HAP-1 (cell line): ENCODE measurements around the gene SELPLG.
"Not testable (repeated sequence)": the region's sequence is repeated elsewhere in the genome, so short reads cannot be mapped to it uniquely, and the experiment has no call there.

ENCODE experiments used
- DNase-seq, 2 experiments: peaks; one replicate each; pipeline ENCODE4 v3.0.0-alpha.2; 2016 to 2020; ENCODE audit warnings: low spot score in 2 of 2
- H3K27me3 ChIP-seq: fragments of 250-450 bp; sonication (Bioruptor Pico); 2 replicates; pipeline ENCODE4 v1.5.1; 2020; ENCODE audit warnings: low read depth, mild to moderate bottlenecking, moderate library complexity
- H3K36me3 ChIP-seq: fragments of 250-450 bp; sonication (Bioruptor Pico); replicated peaks from 2 replicates; pipeline ENCODE4 v1.5.1; 2020; ENCODE audit warnings: mild to moderate bottlenecking
- H3K4me1 ChIP-seq: fragments of 250-450 bp; sonication (Bioruptor Pico); 2 replicates; pipeline ENCODE4 v1.5.1; 2020; ENCODE audit warnings: mild to moderate bottlenecking
- H3K4me3 ChIP-seq: fragments of 250-450 bp; sonication (Bioruptor Pico); 2 replicates; pipeline ENCODE4 v1.5.1; 2020; ENCODE audit warnings: mild to moderate bottlenecking, moderate library complexity
- H3K9me3 ChIP-seq: fragments of 250-450 bp; sonication (Bioruptor Pico); 2 replicates; pipeline ENCODE4 v1.5.1; 2020; ENCODE audit warnings: mild to moderate bottlenecking, moderate library complexity
- in situ Hi-C: fragments of 300-500 bp; cut with MboI; formaldehyde crosslinking; loops from 3 replicates; pipeline ENCODE4 v1.14.3; 2020; ENCODE audit warnings: low sequenced_read_pairs, inconsistent platforms, mixed read lengths

Gene SELPLG

DNA sequence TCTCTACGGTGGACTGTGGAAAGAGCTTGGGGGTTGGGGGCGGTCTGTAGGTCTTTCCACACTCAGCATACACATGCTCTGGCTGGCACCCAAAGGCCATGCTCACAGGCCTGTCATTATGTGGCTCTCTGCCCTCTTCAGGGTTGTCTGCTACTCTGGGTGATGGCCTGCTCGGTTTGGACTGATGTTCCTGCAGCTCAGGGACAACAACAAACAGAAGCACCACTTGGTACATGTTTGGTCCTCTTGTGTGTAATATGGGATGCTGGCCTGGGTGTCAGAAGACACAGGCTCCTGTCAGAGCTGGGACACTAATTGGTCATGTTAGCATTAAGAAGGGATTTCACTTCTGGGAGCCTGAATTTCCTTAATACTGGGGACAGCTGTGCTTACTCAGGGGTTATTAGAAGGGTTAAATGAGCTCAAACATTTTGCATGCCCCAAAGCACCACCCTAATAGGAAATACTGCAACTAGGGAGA lies 32.7 kb upstream of the SELPLG start:
- 0 out of 2 replicates have a peak, but pooled peaks cover 5% of the 10 kb centered on the region for H3K36me3 ChIP-seq
- H3K27me3 ChIP-seq = no peaks in the 10 kb centered on the region
- H3K4me3 ChIP-seq = no peak overlapping the region
- no peaks in the 10 kb centered on the region; the same call in 1 of the 2 replicates for H3K4me1 ChIP-seq
- H3K9me3 ChIP-seq = no peaks in the 10 kb centered on the region
- DNase-seq = no peak
- in situ Hi-C loops = no loop called here

DNA sequence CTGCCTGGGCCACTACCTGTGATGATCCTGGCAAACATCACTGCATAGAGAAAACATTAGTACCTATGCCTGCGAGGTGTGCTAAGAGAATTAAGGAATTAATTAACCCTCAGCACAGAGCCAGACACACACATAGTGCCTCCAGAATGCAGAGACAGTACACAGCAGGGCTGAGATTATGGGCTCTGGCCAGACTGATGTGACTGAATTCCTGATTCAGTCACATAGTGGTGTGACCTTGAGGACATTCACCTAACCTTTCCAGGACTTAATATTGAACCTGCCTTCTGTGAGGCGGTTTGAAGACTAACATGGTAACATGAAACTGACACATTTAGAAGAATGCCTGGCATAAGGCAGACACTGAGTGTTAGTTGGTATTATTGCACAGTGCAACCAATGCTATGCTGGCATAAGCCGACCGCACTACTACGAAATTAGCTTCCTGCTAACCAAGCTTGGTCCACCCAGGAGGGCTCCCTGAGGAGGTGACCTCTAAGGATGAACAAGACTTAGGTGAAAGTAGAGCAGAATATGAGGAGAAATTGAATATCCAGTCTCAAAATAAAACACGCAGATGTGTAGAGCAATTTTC lies 32.0 kb upstream of the SELPLG start:
- no peaks in the 10 kb centered on the region; the same call in 1 of the 2 replicates for H3K4me1 ChIP-seq
- H3K36me3 ChIP-seq = 0 out of 2 replicates have a peak, but pooled peaks cover 5% of the 10 kb centered on the region
- in situ Hi-C loops = no loop called here
- DNase-seq = no peak
- H3K4me3 ChIP-seq = no peak overlapping the region
- no peaks in the 10 kb centered on the region for H3K9me3 ChIP-seq
- H3K27me3 ChIP-seq = no peaks in the 10 kb centered on the region

DNA sequence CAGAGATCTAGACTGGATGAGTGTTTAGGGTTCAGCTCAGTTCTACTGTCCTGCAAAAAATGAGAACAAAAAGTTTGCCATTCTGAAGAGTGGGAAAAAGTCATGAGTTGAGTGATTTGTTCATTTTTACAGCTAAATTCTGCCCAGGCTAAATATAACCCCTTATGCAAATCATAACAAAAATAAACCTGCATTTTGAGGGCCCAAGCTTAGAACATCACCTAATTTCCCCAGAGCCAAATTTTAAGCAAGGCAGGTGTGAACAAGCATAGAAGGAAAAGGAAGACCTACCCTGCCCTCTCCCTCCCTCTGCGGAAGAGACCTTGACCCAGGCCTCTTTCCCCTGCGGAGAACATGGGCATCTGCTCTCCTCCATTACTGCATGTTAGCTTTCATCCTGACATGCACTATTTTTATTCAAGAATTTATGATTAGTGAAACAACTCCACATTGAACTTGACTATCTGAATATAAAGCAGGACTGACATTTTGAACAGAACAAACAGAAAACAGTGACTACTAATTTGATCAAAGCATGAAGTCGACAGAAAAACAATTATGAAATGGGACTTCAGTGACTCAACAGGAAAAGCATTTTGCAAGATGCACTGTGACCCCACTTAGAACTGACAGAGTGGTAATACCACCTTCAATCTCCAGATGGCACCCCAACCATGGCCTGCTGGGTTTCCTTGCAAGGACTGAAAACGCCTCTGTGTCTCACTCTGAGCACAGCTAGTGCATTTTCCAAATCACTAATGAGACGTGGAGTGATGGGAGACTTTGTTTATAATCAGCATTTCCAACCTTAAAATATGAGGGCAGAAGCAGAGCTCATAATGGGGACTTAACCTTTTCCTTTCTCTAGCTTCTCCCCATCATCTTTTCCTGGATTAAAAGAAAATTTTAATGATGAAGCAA lies 30.9 kb upstream of the SELPLG start:
- peak; percentile 73 to 85 for DNase-seq
- H3K27me3 ChIP-seq = no peaks in the 10 kb centered on the region
- H3K36me3 ChIP-seq = peaks cover 7% of the 10 kb centered on the region; the same call in 1 of the 2 replicates
- H3K4me3 ChIP-seq = no peak overlapping the region
- H3K4me1 ChIP-seq = no peaks in the 10 kb centered on the region; the same call in 1 of the 2 replicates
- in situ Hi-C loops = loop anchor here (5.0 kb wide), 1 partner anchor 143 kb away; no protein-coding TSS in a partner anchor
- no peaks in the 10 kb centered on the region for H3K9me3 ChIP-seq

DNA sequence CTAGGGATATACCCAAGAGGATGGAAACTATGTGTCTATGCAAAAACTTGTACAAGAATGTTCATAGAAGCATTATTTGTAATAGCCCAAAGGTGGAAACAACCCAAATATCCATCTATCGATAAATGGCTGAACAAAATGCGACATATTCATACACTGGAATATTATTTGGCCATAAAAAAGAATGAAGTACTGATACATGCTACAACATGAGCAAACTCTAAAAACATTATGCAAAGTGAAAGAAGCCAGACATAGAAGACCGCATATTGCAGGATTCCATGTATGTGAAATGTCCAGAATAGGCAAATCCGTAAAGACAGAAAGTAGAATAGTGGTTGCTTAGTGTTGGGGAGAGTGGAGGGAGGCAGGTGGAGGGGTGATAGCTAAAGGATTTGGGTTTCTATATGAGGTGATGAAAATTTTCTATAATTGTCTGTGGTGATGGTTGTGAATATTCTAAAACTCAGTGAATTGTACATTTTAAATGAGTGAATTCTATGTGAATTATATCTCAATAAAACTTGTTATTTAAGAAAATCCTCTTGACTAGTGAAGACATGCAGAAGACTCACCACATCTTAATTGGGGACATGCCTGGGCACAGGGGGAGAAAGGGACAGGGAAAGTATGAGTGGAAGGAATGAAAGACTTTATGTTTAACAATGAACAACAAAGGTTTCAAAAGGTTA lies 29.8 kb upstream of the SELPLG start:
- H3K9me3 ChIP-seq = no peaks in the 10 kb centered on the region
- peaks cover 12% of the 10 kb centered on the region for H3K36me3 ChIP-seq
- DNase-seq = no peak
- H3K27me3 ChIP-seq = no peaks in the 10 kb centered on the region
- no peak overlapping the region for H3K4me3 ChIP-seq
- H3K4me1 ChIP-seq = no peaks in the 10 kb centered on the region
- in situ Hi-C loops = loop anchor here (5.0 kb wide), 1 partner anchor 144 kb away; no protein-coding TSS in a partner anchor

DNA sequence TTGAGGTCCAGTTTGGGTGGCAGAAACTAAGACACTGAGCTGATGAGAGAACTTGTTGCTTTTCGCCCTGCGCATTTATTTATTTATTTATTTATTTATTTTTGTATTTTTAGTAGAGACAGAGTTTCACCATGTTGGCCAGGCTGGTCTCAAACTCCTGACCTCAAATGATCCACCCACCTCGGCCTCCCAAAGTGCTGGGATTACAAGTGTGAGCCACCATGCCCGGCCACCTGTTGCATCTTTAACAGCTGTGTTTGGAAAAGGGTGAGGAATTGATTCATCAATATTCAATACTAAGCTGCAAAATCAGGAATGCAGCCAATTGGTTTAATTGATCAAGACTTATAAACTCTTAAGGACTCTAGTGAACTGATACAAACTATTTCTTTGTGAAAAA lies 24.4 kb upstream of the SELPLG start:
- H3K27me3 ChIP-seq, H3K9me3 ChIP-seq, H3K4me3 ChIP-seq, H3K4me1 ChIP-seq, in situ Hi-C loops, DNase-seq: not testable (repeated sequence)
- peaks cover 30% of the 10 kb centered on the region for H3K36me3 ChIP-seq

DNA sequence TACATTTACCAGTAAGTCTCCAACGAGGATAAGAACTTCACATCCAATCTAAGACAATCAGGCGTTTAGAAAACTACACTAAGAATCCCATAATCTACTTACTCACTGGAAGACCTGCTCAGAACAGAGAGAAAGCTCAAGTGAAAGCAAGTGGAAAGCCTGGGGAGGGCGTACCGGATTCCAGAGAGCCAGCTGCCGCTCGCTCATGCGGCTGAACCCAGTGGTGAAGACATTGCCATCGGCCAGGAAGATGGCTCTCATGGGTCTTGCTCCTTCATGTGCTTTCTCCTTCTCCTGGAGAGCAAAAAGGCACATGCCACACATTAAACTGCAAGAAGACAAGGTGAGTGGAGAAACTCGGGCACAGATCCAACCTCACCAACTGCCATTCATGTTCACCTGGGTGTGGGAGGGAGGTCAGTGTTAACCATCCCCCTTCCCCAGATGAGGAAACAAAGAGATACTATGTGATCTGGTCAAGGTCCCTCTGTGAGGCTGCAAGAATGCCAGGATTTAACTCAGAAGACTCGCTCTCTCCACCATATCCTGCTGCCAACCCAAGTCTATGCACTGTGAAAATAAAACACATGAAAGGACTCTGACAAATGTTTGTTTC lies 23.5 kb upstream of the SELPLG start:
- in situ Hi-C loops = no loop called here
- H3K27me3 ChIP-seq = no peaks in the 10 kb centered on the region
- peaks cover 30% of the 10 kb centered on the region for H3K36me3 ChIP-seq
- no peak for DNase-seq
- H3K4me3 ChIP-seq = no peak overlapping the region
- H3K9me3 ChIP-seq = no peaks in the 10 kb centered on the region
- H3K4me1 ChIP-seq = no peaks in the 10 kb centered on the region

DNA sequence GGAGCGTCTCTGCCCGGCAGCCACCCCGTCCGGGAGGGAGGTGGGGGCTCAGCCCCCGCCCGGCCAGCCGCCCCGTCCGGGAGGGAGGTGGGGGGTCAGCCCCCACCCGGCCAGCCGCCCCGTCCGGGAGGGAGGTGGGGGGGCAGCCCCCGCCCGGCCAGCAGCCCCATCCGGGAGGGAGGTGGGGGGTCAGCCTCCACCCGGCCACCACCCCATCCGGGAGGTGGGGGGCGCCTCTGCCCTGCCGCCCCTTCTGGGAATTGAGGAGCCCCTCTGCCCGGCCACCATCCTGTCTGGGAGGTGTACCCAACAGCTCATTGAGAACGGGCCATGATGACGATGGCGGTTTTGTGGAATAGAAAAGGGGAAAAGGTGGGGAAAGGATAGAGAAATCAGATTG lies 22.6 kb upstream of the SELPLG start:
- H3K27me3 ChIP-seq, H3K4me1 ChIP-seq, H3K9me3 ChIP-seq, H3K4me3 ChIP-seq, in situ Hi-C loops, DNase-seq: not testable (repeated sequence)
- peaks cover 37% of the 10 kb centered on the region for H3K36me3 ChIP-seq

DNA sequence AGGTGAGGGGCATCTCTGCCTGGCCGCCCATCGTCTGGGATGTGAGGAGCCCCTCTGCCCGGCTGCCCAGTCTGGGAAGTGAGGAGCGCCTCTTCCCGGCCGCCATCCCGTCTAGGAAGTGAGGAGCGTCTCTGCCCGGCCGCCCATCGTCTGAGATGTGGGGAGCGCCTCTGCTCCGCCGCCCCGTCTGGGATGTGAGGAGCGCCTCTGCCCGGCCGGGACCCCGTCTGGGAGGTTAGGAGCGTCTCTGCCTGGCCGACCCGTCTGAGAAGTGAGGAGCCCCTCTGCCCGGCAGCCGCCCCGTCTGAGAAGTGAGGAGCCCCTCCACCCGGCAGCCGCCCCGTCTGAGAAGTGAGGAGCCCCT lies 22.1 kb upstream of the SELPLG start:
- H3K36me3 ChIP-seq = peaks cover 40% of the 10 kb centered on the region
- H3K4me3 ChIP-seq, in situ Hi-C loops, DNase-seq, H3K4me1 ChIP-seq, H3K27me3 ChIP-seq, H3K9me3 ChIP-seq: not testable (repeated sequence)

DNA sequence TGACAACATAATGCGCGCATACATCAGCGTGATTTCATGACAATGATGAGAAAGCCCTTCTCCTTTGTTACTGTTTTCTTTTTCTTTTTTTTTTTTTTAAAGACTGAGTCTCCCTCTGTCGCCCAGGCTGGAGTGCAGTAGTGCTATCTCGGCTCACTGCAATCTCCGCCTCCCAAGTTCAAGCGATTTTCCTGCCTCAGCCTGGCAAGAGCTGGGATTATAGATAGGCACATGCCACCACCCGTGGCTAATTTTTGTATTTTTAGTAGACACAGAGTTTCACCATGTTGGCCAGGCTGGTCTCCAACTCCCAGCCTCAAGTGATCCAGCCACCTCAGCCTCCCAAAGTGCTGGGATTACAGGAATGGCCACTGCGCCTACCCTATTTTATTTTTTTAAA lies 20.9 kb upstream of the SELPLG start:
- H3K27me3 ChIP-seq, H3K9me3 ChIP-seq, H3K4me1 ChIP-seq, DNase-seq, in situ Hi-C loops, H3K4me3 ChIP-seq: not testable (repeated sequence)
- peaks cover 38% of the 10 kb centered on the region for H3K36me3 ChIP-seq

DNA sequence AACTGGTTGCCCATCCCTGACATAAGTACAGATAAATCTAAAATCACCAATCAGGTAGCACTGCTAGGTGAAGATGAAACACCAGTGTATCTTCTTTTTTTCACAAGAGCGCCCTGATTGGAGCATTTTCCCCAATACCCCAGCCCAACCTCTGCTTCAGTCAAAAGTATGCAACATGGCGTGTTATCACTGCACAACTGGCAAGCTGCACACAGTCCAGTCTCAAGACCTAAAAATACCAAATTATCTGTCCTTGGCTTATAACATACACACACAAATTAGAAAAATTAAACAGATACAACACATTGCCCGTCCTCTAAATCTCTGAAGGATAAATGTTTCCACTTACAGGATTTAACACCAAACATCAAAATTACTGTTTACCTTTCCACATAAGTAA lies 20.2 kb upstream of the SELPLG start:
- Histone ChIP-seq H3K9me3 (no peaks in the 10 kb centered on the region), H3K4me3 (no peak overlapping the region), H3K27me3 (no peaks in the 10 kb centered on the region), H3K4me1 (no peaks in the 10 kb centered on the region), H3K36me3 (peaks cover 38% of the 10 kb centered on the region)
- DNase-seq = no peak
- in situ Hi-C loops = no loop called here

DNA sequence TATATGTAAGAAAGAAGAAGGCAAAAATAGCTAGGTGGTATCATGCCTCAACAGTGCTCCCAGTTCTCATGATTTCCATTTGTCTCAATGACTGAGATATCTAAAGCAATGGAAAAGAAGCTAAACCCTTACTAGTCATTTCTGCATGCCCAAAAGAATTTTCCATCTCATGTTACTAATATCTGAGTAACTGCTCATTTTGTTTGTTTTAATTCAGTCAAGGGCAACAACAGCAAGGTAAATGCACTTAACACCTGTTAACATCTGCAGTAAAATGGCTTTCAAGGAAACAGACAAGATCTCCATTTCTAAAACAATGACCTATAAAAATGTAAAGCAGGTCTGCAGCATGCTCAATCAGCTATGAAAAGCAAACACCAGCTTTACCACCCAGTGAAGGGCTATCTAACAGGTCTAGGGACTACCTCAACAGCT lies 19.4 kb upstream of the SELPLG start:
- Histone ChIP-seq H3K27me3 (no peaks in the 10 kb centered on the region), H3K36me3 (peaks cover 38% of the 10 kb centered on the region), H3K4me1 (no peaks in the 10 kb centered on the region), H3K4me3 (no peak overlapping the region), H3K9me3 (no peaks in the 10 kb centered on the region)
- DNase-seq = no peak
- in situ Hi-C loops = no loop called here

DNA sequence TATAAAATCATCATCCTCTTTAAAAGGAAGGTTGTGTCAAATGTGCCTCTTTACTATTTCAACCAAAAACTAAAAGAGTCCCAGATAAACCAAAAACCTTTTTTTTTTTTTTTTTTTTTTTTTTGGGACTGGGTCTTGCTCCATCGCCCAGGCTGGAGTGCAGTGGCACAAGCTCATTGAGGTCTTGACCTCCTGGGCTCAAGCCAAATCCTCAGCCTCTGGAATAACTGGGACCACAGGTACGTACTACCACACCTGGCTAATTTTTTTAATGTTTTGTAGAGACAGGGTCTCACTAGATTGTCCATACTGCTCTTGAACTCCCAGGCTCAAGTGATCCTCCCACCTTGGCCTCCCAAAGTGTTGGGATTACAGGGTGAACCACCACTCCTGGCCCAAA lies 16.4 kb upstream of the SELPLG start:
- Histone ChIP-seq H3K9me3 (no peaks in the 10 kb centered on the region), H3K4me3 (no peak overlapping the region), H3K27me3 (no peaks in the 10 kb centered on the region), H3K4me1 (no peaks in the 10 kb centered on the region), H3K36me3 (peaks cover 33% of the 10 kb centered on the region)
- in situ Hi-C loops = no loop called here
- DNase-seq = no peak

DNA sequence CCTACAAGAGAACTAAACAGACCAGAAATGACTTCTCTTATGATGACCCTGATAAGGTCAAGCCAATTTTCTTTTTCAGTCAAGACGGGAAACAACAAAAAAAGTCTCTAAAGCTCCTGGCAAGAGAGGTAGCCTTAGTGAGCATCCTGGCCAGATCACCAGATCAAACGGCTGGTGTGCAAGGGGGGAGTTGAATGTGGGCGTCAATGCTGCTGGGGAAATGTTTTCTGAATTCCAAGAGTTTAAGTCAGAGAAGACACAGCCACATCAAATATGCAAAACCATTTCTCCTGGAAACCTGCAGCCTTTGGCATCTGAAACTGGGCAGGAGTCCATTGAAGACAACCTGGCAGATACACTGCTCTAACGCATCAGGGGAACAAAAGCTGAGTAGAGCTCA lies 16.0 kb upstream of the SELPLG start:
- Histone ChIP-seq H3K9me3 (no peaks in the 10 kb centered on the region), H3K36me3 (peaks cover 30% of the 10 kb centered on the region), H3K27me3 (no peaks in the 10 kb centered on the region), H3K4me3 (no peak overlapping the region), H3K4me1 (no peaks in the 10 kb centered on the region)
- no peak for DNase-seq
- in situ Hi-C loops = no loop called here
